ENCODE data around the gene NF1.

Gene NF1

DNA sequence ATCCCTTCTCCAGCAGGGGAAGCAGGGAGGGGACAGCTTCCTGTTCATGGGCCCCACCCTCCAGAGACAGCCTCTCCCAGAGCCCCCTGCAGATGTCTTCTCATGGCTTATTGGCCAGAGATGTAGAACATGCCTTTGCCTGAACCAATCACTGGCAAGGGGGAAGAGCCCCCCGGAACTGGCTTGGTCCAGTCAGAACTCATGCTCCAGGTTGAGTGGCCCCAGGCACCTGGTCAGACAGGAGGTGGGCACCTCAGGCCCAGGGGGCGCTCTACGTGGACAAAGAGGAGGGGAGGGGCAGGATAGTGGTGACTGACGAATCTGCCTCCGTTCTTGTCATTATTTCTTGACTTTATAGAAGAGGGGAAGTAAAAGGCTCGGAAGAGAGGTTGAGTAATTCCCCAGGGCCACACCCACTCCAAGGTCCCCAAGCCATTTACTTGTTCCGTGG is 320.3 kb downstream of the NF1 start:
- Histone ChIP-seq H3K4me3 (ENCODE audit: low read depth in 1 of 2, low read length in 2 of 2) (no peak overlapping the region), H3K27me3 (ENCODE audit: low read depth, low read length) (no peaks in the 10 kb centered on the region), H3K4me1 (ENCODE audit: control insufficient read depth in 1 of 2, insufficient read depth in 2 of 2, low read length in 2 of 2) (no peaks in the 10 kb centered on the region), H3K36me3 (ENCODE audit: control insufficient read depth in 1 of 2, insufficient read depth in 2 of 2, low read length in 2 of 2) (no peaks in the 10 kb centered on the region), H3K27ac (ENCODE audit: low read length) (no peak overlapping the region), H3K9me3 (ENCODE audit: control insufficient read depth in 1 of 2, low read length in 2 of 2) (no peaks in the 10 kb centered on the region)

DNA sequence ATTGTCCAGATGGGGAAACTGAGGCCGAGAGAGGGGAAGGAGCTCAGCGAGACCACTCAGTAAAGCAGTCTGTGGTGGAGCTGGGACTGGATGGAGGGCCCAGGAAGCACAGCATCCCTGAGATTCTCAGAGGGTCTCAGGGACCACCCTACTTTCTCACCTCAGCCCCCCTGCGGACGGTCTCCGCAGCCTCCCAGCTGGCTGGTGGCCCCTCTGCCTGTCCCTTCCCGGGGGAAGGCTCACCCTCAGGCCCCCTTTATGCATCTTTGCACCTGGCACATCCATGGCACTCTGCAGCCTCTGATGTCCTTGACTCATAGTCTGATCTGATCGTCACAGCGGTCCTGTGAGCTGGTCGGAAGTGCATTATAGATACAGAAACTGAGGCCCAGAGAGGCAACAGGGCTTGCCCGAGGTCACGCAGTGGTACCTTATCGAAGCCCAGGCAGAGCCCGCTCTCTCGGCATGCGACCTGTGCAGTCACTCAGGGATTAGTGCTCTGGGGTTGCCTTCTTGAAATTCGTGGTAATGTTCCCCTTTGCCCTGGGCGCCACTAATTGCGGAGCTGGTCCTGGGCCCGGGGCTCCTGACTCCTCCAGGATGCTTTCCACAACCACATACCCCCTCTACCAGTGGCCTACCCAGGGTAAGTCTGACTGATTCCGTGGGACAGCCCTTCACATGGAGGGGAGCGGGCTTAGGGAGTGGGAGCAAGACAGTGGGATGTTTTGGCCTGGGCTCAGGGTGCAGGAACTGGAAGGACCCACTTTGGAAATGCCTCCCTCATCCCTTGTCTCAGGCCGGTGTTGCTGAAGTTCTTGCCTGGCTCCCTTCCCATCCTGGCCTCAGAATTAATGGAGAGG is 321.1 kb downstream of the NF1 start:
- H3K4me3 ChIP-seq (ENCODE audit: low read depth in 1 of 2, low read length in 2 of 2), result no peak overlapping the region
- H3K36me3 ChIP-seq (ENCODE audit: control insufficient read depth in 1 of 2, insufficient read depth in 2 of 2, low read length in 2 of 2), result no peaks in the 10 kb centered on the region
- no peaks in the 10 kb centered on the region for H3K4me1 ChIP-seq (ENCODE audit: control insufficient read depth in 1 of 2, insufficient read depth in 2 of 2, low read length in 2 of 2)
- no peaks in the 10 kb centered on the region for H3K9me3 ChIP-seq (ENCODE audit: control insufficient read depth in 1 of 2, low read length in 2 of 2)
- no peaks in the 10 kb centered on the region for H3K27me3 ChIP-seq (ENCODE audit: low read depth, low read length)
- no peak overlapping the region for H3K27ac ChIP-seq (ENCODE audit: low read length)

DNA sequence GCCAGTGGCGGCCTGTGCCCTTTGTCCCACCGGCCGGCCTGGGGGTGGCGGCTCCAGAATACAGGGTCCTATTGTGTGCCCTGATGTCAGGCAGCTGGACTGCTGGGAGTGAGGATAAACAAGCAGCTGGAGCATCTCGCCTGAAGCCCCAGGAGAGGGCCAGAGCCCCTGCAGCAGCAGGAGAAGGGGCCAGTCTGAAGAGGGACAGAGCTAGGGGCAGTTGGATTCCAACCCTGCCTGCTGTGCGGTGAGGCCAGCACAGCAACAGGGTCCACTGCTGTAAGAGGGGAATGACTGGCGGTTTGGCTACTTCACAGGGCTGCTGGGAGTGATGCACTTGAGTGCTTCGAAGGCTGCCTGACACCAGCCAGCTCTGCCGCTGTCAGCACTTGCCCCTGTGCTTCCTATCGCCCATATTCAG is 321.7 kb downstream of the NF1 start:
- Histone ChIP-seq H3K9me3 (ENCODE audit: control insufficient read depth in 1 of 2, low read length in 2 of 2) (no peaks in the 10 kb centered on the region), H3K27ac (ENCODE audit: low read length) (no peak overlapping the region), H3K36me3 (ENCODE audit: control insufficient read depth in 1 of 2, insufficient read depth in 2 of 2, low read length in 2 of 2) (no peaks in the 10 kb centered on the region), H3K27me3 (ENCODE audit: low read depth, low read length) (no peaks in the 10 kb centered on the region), H3K4me1 (ENCODE audit: control insufficient read depth in 1 of 2, insufficient read depth in 2 of 2, low read length in 2 of 2) (no peaks in the 10 kb centered on the region), H3K4me3 (ENCODE audit: low read depth in 1 of 2, low read length in 2 of 2) (no peak overlapping the region)

DNA sequence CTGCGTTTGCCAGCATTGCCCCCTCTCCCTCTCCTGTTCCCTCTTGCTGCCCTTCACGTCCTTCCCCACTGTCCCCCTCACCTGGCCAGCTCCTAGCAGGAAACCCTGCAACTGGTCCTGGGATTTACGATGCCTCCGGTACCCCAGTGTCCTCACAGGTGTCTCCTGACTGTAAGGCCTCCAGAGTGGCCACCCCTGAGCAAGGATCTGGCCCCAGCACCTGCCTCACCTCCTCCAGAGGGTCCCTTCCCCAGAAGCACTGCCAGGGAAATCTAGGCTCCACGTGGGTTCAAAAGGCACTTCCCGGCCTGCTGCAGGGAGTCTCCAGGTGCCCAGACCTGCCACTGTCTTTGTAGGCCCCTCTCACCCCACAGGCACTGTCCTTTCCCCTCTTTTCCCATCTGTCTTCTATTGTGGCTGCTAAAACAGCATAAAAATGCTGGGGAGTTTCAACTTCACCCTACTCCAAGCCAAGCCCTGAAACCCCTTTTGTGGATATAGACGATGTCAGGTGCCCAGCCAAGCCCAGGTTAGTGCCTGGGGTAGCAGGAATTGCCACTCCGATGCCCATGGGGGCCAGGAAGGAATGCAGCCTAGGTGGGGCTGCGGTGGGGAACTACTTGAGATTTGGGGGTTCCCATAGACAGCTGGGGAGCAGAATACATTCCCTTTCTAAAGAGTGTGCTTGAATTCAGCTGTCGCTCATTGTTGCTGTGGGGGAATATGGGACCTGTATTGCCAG is 322.4 kb downstream of the NF1 start:
- no peak overlapping the region for H3K4me3 ChIP-seq (ENCODE audit: low read depth in 1 of 2, low read length in 2 of 2)
- no peaks in the 10 kb centered on the region for H3K4me1 ChIP-seq (ENCODE audit: control insufficient read depth in 1 of 2, insufficient read depth in 2 of 2, low read length in 2 of 2)
- H3K36me3 ChIP-seq (ENCODE audit: control insufficient read depth in 1 of 2, insufficient read depth in 2 of 2, low read length in 2 of 2), result no peaks in the 10 kb centered on the region
- no peaks in the 10 kb centered on the region for H3K9me3 ChIP-seq (ENCODE audit: control insufficient read depth in 1 of 2, low read length in 2 of 2)
- no peak overlapping the region for H3K27ac ChIP-seq (ENCODE audit: low read length)
- no peaks in the 10 kb centered on the region for H3K27me3 ChIP-seq (ENCODE audit: low read depth, low read length)

DNA sequence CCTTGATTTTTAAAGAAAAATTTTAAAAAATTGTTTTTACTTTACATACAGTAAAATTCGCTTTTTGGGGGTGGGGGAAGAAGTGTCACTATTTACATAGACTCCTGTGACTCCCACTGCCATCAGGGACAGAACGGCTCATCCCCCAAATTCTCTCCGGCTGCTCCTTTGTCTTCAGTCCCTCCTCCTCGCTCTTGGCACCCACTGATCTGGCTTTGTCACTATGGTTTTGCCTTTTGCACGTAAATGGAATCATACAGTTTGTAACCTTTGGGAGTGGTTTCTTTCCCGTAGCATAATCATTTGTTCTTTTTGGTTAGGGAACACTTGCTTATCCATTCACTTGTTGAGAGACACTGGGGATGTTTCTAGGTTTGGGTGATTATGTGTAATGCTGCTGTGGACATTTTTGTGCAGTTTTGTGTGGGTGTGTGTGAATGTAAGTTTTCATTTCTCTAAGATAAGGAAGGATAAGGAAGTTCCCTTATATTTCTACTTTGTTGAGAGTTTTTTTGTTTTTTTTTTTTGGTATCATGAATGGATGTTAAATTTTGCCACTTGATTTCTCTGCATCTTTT is 324.1 kb downstream of the NF1 start:
- no peaks in the 10 kb centered on the region for H3K36me3 ChIP-seq (ENCODE audit: control insufficient read depth in 1 of 2, insufficient read depth in 2 of 2, low read length in 2 of 2)
- H3K4me3 ChIP-seq (ENCODE audit: low read depth in 1 of 2, low read length in 2 of 2), result no peak overlapping the region

DNA sequence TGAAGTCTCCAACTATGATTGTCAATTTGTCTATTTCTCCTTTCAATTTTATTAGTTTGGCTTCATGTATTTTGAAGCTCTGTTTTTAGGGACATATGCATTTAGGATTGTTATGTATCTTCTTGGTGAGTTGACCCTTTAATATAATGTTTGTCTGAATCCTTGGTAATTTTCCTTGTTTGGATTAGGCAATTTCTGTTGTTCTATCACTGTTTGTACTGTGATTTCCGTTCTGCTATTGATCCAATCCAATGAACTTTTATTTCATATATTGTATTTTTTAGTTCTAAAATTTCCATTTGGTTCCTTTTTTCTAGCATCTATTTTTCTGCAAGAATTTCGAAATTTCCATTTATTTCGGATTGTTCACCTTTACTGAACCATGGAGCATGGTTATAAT is 327.7 kb downstream of the NF1 start:
- Histone ChIP-seq H3K9me3 (ENCODE audit: control insufficient read depth in 1 of 2, low read length in 2 of 2) (no peaks in the 10 kb centered on the region), H3K36me3 (ENCODE audit: control insufficient read depth in 1 of 2, insufficient read depth in 2 of 2, low read length in 2 of 2) (no peaks in the 10 kb centered on the region), H3K4me1 (ENCODE audit: control insufficient read depth in 1 of 2, insufficient read depth in 2 of 2, low read length in 2 of 2) (peaks cover 0 to 13% of the 10 kb centered on the region in 2 donors), H3K4me3 (ENCODE audit: low read depth in 1 of 2, low read length in 2 of 2) (no peak overlapping the region), H3K27me3 (ENCODE audit: low read depth, low read length) (no peaks in the 10 kb centered on the region), H3K27ac (ENCODE audit: low read length) (no peak overlapping the region)

More for the DNA sequence above, 324.1 kb downstream of the NF1 start:
- no peaks in the 10 kb centered on the region for H3K4me1 ChIP-seq (ENCODE audit: control insufficient read depth in 1 of 2, insufficient read depth in 2 of 2, low read length in 2 of 2)
- no peaks in the 10 kb centered on the region for H3K27me3 ChIP-seq (ENCODE audit: low read depth, low read length)
- H3K27ac ChIP-seq (ENCODE audit: low read length), result no peak overlapping the region
- H3K9me3 ChIP-seq (ENCODE audit: control insufficient read depth in 1 of 2, low read length in 2 of 2), result no peaks in the 10 kb centered on the region

DNA sequence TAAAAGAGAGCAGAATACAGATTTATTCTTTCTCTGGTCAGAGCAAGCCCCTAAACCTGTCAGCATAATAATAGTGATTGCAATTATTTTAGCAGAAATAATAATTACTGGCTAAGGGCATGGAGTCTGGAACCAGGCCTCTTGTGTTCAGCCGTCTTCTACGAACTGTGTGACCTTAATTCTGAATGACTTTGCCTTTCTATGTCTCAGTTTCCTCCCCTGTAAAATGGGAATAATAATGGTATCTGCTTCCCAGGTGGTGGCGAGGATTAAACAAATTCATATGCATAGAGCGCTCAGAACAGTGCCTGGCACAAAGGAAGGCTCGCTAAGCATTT is 330.1 kb downstream of the NF1 start:
- Histone ChIP-seq H3K4me3 (ENCODE audit: low read depth in 1 of 2, low read length in 2 of 2) (no peak overlapping the region), H3K27ac (ENCODE audit: low read length) (no peak overlapping the region), H3K9me3 (ENCODE audit: control insufficient read depth in 1 of 2, low read length in 2 of 2) (no peaks in the 10 kb centered on the region), H3K27me3 (ENCODE audit: low read depth, low read length) (no peaks in the 10 kb centered on the region), H3K36me3 (ENCODE audit: control insufficient read depth in 1 of 2, insufficient read depth in 2 of 2, low read length in 2 of 2) (no peaks in the 10 kb centered on the region), H3K4me1 (ENCODE audit: control insufficient read depth in 1 of 2, insufficient read depth in 2 of 2, low read length in 2 of 2) (peaks cover 0 to 13% of the 10 kb centered on the region in 2 donors)

DNA sequence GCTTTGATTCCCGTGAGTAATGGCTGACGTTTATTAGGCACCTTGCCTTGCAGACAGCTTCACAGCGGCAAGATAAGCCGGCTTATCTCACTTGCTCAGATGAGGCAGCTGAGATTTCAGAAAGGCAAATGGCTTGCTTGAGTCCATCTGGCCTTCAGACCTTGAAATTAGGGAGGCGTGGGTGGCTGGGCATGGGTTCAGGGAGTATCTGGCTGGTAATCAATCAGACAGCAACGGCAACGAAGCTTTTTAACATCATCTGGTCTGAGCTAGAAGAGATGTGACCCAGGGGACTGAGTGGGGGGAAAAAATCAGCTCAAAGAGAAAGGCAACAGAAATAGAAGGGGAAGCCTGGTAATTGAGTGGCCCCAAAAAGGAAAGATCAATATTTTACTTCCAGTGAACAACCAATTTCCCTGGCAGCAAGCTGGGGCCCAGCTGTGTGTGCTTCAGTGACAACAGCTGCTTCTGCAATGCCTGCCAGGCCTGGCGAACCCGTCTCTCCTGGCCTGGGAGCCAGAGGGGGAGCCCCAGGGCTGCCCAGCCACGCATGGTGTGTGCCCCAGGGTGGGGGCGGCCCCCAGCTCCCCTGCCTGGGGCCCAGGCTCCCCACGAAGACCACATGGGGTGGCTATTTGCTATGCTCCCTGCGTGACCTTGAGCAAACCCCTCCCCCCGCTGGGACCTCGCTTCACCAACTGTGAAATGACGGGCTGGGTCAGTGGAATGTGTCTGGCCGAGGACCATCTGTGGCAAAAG is 330.7 kb downstream of the NF1 start:
- H3K27ac ChIP-seq (ENCODE audit: low read length), result no peak overlapping the region
- H3K4me1 ChIP-seq (ENCODE audit: control insufficient read depth in 1 of 2, insufficient read depth in 2 of 2, low read length in 2 of 2), result peaks cover 0 to 13% of the 10 kb centered on the region in 2 donors
- H3K4me3 ChIP-seq (ENCODE audit: low read depth in 1 of 2, low read length in 2 of 2), result no peak overlapping the region
- no peaks in the 10 kb centered on the region for H3K27me3 ChIP-seq (ENCODE audit: low read depth, low read length)
- no peaks in the 10 kb centered on the region for H3K36me3 ChIP-seq (ENCODE audit: control insufficient read depth in 1 of 2, insufficient read depth in 2 of 2, low read length in 2 of 2)
- no peaks in the 10 kb centered on the region for H3K9me3 ChIP-seq (ENCODE audit: control insufficient read depth in 1 of 2, low read length in 2 of 2)
